Suprapubic skin (tissue), 4 donors: ENCODE measurements around the gene RAB37. TPM values are rescaled to one million over a fixed set of nuclear protein-coding genes. Genes with fewer than 3 reads are reported as not detected.

Experiments used
- DNase-seq, 2 donors: peaks; one replicate each; pipeline ENCODE4 v3.0.0-alpha.2; 2019; ENCODE audit warnings: low spot score in 2 of 2
- H3K27ac ChIP-seq: fragments of 200-600 bp; sonication (generic); one replicate; pipeline ENCODE4 v1.5.1; 2019
- H3K27me3 ChIP-seq: fragments of 200-600 bp; sonication (generic); one replicate; pipeline ENCODE4 v1.5.1; 2019
- H3K36me3 ChIP-seq: fragments of 200-600 bp; sonication (generic); one replicate; pipeline ENCODE4 v1.5.1; 2019
- H3K4me1 ChIP-seq: fragments of 200-600 bp; sonication (generic); one replicate; pipeline ENCODE4 v1.5.1; 2019
- H3K4me3 ChIP-seq: fragments of 200-600 bp; sonication (generic); one replicate; pipeline ENCODE4 v1.5.1; 2019; ENCODE audit warnings: mild to moderate bottlenecking
- H3K9me3 ChIP-seq: fragments of 200-600 bp; sonication (generic); one replicate; pipeline ENCODE4 v1.5.1; 2019
- CTCF ChIP-seq, 2 donors: fragments of 200-600 bp in 1 of 2; fragments of 450-650 bp in 1 of 2; sonication (generic) in 1 of 2; IDR thresholded peaks; one replicate each; pipeline ENCODE4 v1.5.1; 2016 to 2019; ENCODE audit warnings: antibody characterized with exemption in 2 of 2, mild to moderate bottlenecking in 1 of 2, moderate library complexity in 1 of 2
- EP300 ChIP-seq: sonication (generic); formaldehyde crosslinking; IDR thresholded peaks from one replicate; pipeline ENCODE4 v1.6.1; 2017; ENCODE audit warnings: antibody characterized with exemption
- POLR2A ChIP-seq, 2 donors: fragments of 450-650 bp; IDR thresholded peaks; one replicate each; pipeline ENCODE4 v1.6.1; 2017; ENCODE audit warnings: antibody characterized with exemption in 2 of 2, mild to moderate bottlenecking in 2 of 2, moderate library complexity in 2 of 2
- POLR2AphosphoS5 ChIP-seq, 3 donors: sonication (generic); formaldehyde crosslinking; IDR thresholded peaks; one replicate each; pipeline ENCODE4 v1.6.1; 2017; ENCODE audit warnings: antibody characterized with exemption in 3 of 3
- WGBS: methylation state at CpG from one replicate; pipeline ENCODE4 v1.1.5; 2018; 5-methylcytosine and 5-hydroxymethylcytosine counted together
- total RNA-seq, 4 donors: library from RNA; depleted of rRNA; stranded (reverse); fragments of >200 nt; gene quantifications; one replicate each; pipeline ENCODE4 v1.1.0, GENCODE V29; 2016

Gene RAB37
- total RNA-seq, 4 donors from 2014 or later: 0.32 to 0.38 TPM; not detected in 2

DNA sequence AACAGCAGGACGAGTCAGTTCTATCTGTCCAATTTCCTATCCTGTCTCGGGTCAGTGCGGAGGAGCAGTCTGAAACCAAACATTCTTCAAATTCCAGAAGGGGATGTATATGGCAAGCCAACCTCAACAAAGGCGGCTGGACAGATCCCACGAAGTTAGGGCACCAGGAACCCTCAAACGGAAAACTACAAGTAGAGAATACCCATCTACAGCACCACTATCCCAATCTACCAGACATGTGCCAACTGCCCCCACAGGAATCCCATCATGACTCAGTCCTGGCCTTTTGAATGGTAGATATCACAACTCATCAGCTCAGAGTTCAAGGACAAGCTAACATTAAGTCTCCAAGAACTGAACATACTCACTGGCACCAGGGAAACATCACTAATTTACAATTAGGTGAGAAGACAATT is 36.8 kb downstream of the RAB37 start:
- Histone ChIP-seq H3K36me3 (peaks cover 48% of the 10 kb centered on the region), H3K4me1 (peaks cover 29% of the 10 kb centered on the region)
- 81% methylated on average over 6 of the region's 6 CpGs for WGBS

GRCh38 chr17:74775409-74776043 is 38.5 kb downstream of the RAB37 start:
- 36% methylated on average over 12 of the region's 12 CpGs for WGBS
- H3K4me1 ChIP-seq: peaks cover 33% of the 10 kb centered on the region
- H3K4me3 ChIP-seq: peak overlapping the region; percentile 85

More for the DNA sequence above, 36.8 kb downstream of the RAB37 start:
- no peak overlapping the region for H3K4me3 ChIP-seq
- H3K9me3 ChIP-seq: no peaks in the 10 kb centered on the region
- no peak for DNase-seq
- no peak overlapping the region for H3K27ac ChIP-seq
- no peaks in the 10 kb centered on the region for H3K27me3 ChIP-seq
- TF ChIP-seq EP300 (no peak), POLR2AphosphoS5 (IDR thresholded peaks at IDR 0.05) (no peak), CTCF (IDR thresholded peaks at IDR 0.05) (no peak), POLR2A (IDR thresholded peaks at IDR 0.05) (no peak)

GRCh38 chr17:74776044-74776962 is 39.2 kb downstream of the RAB37 start, which contains the start of gene NAT9:
NAT9 (minus strand) TSS chr17:74776345; CDS start chr17:74775698, 647 bp downstream.
- Histone ChIP-seq H3K4me3 (peak within 1 kb of the TSS; percentile 85), H3K27me3 (no peaks in the 10 kb centered on the region), H3K4me1 (peaks cover 33% of the 10 kb centered on the region), H3K27ac (peak within 1 kb of the TSS; percentile 58), H3K9me3 (no peaks in the 10 kb centered on the region), H3K36me3 (peaks cover 33% of the 10 kb centered on the region)
- peak; percentile 98 to 99 for DNase-seq
- WGBS: under 1% methylated on average over 39 of the region's 64 CpGs
- TF ChIP-seq CTCF (IDR thresholded peaks at IDR 0.05) (no peak), POLR2AphosphoS5 (IDR thresholded peaks at IDR 0.05) (peak in 2 of 3 donors; percentile 50 to 90), EP300 (no peak), POLR2A (IDR thresholded peaks at IDR 0.05) (peak in 1 of 2 donors; percentile 21)

More at GRCh38 chr17:74775409-74776043, 38.5 kb downstream of the RAB37 start:
- TF ChIP-seq EP300 (no peak), CTCF (IDR thresholded peaks at IDR 0.05) (no peak), POLR2A (IDR thresholded peaks at IDR 0.05) (no peak), POLR2AphosphoS5 (IDR thresholded peaks at IDR 0.05) (no peak)
- Histone ChIP-seq H3K27me3 (no peaks in the 10 kb centered on the region), H3K36me3 (peaks cover 41% of the 10 kb centered on the region), H3K9me3 (no peaks in the 10 kb centered on the region), H3K27ac (peak overlapping the region; percentile 58)
- DNase-seq: no peak

GRCh38 chr17:74776990-74777389 is 39.9 kb downstream of the RAB37 start:
- no peaks in the 10 kb centered on the region for H3K9me3 ChIP-seq
- no peak overlapping the region for H3K27ac ChIP-seq
- TF ChIP-seq POLR2A (IDR thresholded peaks at IDR 0.05) (no peak), POLR2AphosphoS5 (IDR thresholded peaks at IDR 0.05) (no peak), CTCF (IDR thresholded peaks at IDR 0.05) (no peak)
- peaks cover 26% of the 10 kb centered on the region for H3K36me3 ChIP-seq
- no peak for DNase-seq
- H3K4me3 ChIP-seq: peak overlapping the region; percentile 85
- WGBS: 47% methylated on average over 10 of the region's 10 CpGs
- no peaks in the 10 kb centered on the region for H3K27me3 ChIP-seq
- peaks cover 33% of the 10 kb centered on the region for H3K4me1 ChIP-seq
